ENCODE measurements around the gene ENOX1. TPM values are rescaled to one million over a fixed set of nuclear protein-coding genes. Genes with fewer than 3 reads are reported as not detected.
A peak's percentile ranks its signal among the peaks of the same experiment; 100 is the strongest.

ENOX1 gene
- total RNA-seq, 1 donor from 2014 or later = 1.1 TPM

GRCh38 chr13:43805681-43806128, 18.9 kb upstream of the ENOX1 start:
- Histone ChIP-seq H3K27me3 (no peaks in the 10 kb centered on the region), H3K27ac (no peak overlapping the region), H3K4me1 (no peaks in the 10 kb centered on the region), H3F3A (ENCODE audit: low read depth) (no peaks in the 10 kb centered on the region), H3K9ac (no peak overlapping the region), H4K20me1 (ENCODE audit: low read depth) (no peaks in the 10 kb centered on the region), H2AFZ (replicated peaks) (no peak overlapping the region), H3K4me3 (no peak overlapping the region), H3K4me2 (no peak overlapping the region), H3K9me3 (ENCODE audit: low read depth) (no peaks in the 10 kb centered on the region), H3K79me2 (ENCODE audit: low read depth) (no peaks in the 10 kb centered on the region), H3K36me3 (no peaks in the 10 kb centered on the region)
- Mint-ChIP-seq H3K36me3 (no peaks in the 10 kb centered on the region), H3K4me1 (peaks cover 7% of the 10 kb centered on the region), H3K27me3 (ENCODE audit: insufficient read depth, low read depth) (no peaks in the 10 kb centered on the region), H3K9me3 (no peaks in the 10 kb centered on the region), H3K27ac (no peak overlapping the region), H3K4me3 (no peak overlapping the region)
- DNase-seq (ENCODE audit: low spot score) = no peak
- no peak for TF ChIP-seq EZH2 (IDR thresholded peaks at IDR 0.05)
- TF ChIP-seq CTCF (IDR thresholded peaks at IDR 0.05) = no peak
- TF ChIP-seq EZH2phosphoT487 (IDR thresholded peaks at IDR 0.05) = no peak

DNA sequence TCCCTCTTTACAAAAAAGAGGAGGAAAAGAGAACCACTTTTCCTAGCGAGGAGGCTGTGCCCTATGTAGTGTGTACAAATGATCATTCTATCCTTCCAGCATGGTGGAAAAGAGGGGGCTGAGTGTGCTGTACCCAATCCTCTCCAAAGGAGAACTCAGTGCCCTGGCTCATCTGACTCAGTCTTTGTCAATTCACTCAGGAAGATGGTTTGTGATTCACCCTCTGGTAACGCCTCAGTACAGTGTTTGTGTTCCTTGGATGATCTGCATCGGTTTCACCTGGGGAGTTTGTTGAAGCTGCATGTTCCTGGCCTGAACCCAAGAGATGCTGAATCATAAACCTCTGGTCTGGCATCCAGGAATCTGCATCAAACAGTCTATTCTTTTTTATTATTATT, 18.3 kb upstream of the ENOX1 start:
- Histone ChIP-seq H3K27me3 (no peaks in the 10 kb centered on the region), H3F3A (ENCODE audit: low read depth) (no peaks in the 10 kb centered on the region), H3K4me2 (no peak overlapping the region), H2AFZ (replicated peaks) (peak overlapping the region; percentile 76), H3K9me3 (ENCODE audit: low read depth) (no peaks in the 10 kb centered on the region), H4K20me1 (ENCODE audit: low read depth) (no peaks in the 10 kb centered on the region), H3K4me3 (no peak overlapping the region), H3K27ac (no peak overlapping the region), H3K4me1 (no peaks in the 10 kb centered on the region), H3K79me2 (ENCODE audit: low read depth) (no peaks in the 10 kb centered on the region), H3K36me3 (no peaks in the 10 kb centered on the region), H3K9ac (no peak overlapping the region)
- Mint-ChIP-seq H3K36me3 (no peaks in the 10 kb centered on the region), H3K27me3 (ENCODE audit: insufficient read depth, low read depth) (no peaks in the 10 kb centered on the region), H3K4me3 (no peak overlapping the region), H3K4me1 (peaks cover 7% of the 10 kb centered on the region), H3K9me3 (no peaks in the 10 kb centered on the region), H3K27ac (no peak overlapping the region)
- no peak for DNase-seq (ENCODE audit: low spot score)
- TF ChIP-seq CTCF (IDR thresholded peaks at IDR 0.05) (no peak), EZH2phosphoT487 (IDR thresholded peaks at IDR 0.05) (no peak), EZH2 (IDR thresholded peaks at IDR 0.05) (no peak)

GRCh38 chr13:43804461-43805070, 17.8 kb upstream of the ENOX1 start:
- H3K9me3 Mint-ChIP-seq = no peaks in the 10 kb centered on the region
- H3K9ac ChIP-seq = no peak overlapping the region

More at GRCh38 chr13:43804461-43805070, 17.8 kb upstream of the ENOX1 start:
- no peak overlapping the region for H3K27ac Mint-ChIP-seq
- H3K4me3 Mint-ChIP-seq = no peak overlapping the region
- Histone ChIP-seq H3K27me3 (no peaks in the 10 kb centered on the region), H3K79me2 (ENCODE audit: low read depth) (no peaks in the 10 kb centered on the region), H3K27ac (no peak overlapping the region), H2AFZ (replicated peaks) (peak overlapping the region; percentile 76), H3F3A (ENCODE audit: low read depth) (no peaks in the 10 kb centered on the region), H3K9me3 (ENCODE audit: low read depth) (no peaks in the 10 kb centered on the region), H3K4me1 (no peaks in the 10 kb centered on the region), H3K36me3 (no peaks in the 10 kb centered on the region), H4K20me1 (ENCODE audit: low read depth) (no peaks in the 10 kb centered on the region), H3K4me3 (no peak overlapping the region), H3K4me2 (no peak overlapping the region)
- TF ChIP-seq CTCF (IDR thresholded peaks at IDR 0.05) = peak; percentile 75
- no peak for TF ChIP-seq EZH2phosphoT487 (IDR thresholded peaks at IDR 0.05)
- H3K36me3 Mint-ChIP-seq = no peaks in the 10 kb centered on the region
- H3K4me1 Mint-ChIP-seq = peaks cover 7% of the 10 kb centered on the region
- DNase-seq (ENCODE audit: low spot score) = peak; percentile 71
- no peaks in the 10 kb centered on the region for H3K27me3 Mint-ChIP-seq (ENCODE audit: insufficient read depth, low read depth)
